Astrocyte (in vitro differentiated cells and primary cell): ENCODE results near the gene PDE7B. TPM values are rescaled to one million over a fixed set of nuclear protein-coding genes. Genes with fewer than 3 reads are reported as not detected.
A peak's percentile ranks its signal among the peaks of the same experiment; 100 is the strongest.

Experiments used
- DNase-seq: peaks from one replicate; pipeline ENCODE4 v3.0.0-alpha.2; 2010; ENCODE audit warnings: low read depth
- FAIRE-seq: peaks from 2 replicates; lab custom pipeline; 2011; peaks lifted over from hg19 to GRCh38; lab: Jason Lieb, UNC
- H2AFZ ChIP-seq: 2 replicates; pipeline ENCODE4 v1.6.0; 2012; ENCODE audit warnings: low read depth, low read length, inconsistent platforms
- H3K27ac ChIP-seq: 2 replicates; pipeline ENCODE4 v1.5.1; 2011; ENCODE audit warnings: low read depth, low read length, inconsistent platforms
- H3K27me3 ChIP-seq: 2 replicates; pipeline ENCODE4 v1.6.0; 2011; ENCODE audit warnings: low read length, inconsistent platforms; ENCODE audit not compliant: insufficient read depth
- H3K36me3 ChIP-seq: 2 replicates; pipeline ENCODE4 v1.5.1; 2011; ENCODE audit warnings: low read length, inconsistent platforms; ENCODE audit not compliant: insufficient read depth
- H3K4me1 ChIP-seq: 2 replicates; pipeline ENCODE4 v1.5.1; 2011; ENCODE audit warnings: low read length, inconsistent platforms; ENCODE audit not compliant: insufficient read depth
- H3K4me2 ChIP-seq: 2 replicates; pipeline ENCODE4 v1.6.0; 2012; ENCODE audit warnings: low read length, inconsistent platforms
- H3K4me3 ChIP-seq: 2 replicates; pipeline ENCODE4 v1.5.1; 2011; ENCODE audit warnings: low read depth, mild to moderate bottlenecking, low read length, inconsistent platforms; ENCODE audit not compliant: insufficient read depth
- H3K79me2 ChIP-seq: 2 replicates; pipeline ENCODE4 v1.6.0; 2012; ENCODE audit warnings: mild to moderate bottlenecking, low read length, inconsistent platforms; ENCODE audit not compliant: insufficient read depth
- H3K9ac ChIP-seq: 2 replicates; pipeline ENCODE4 v1.6.0; 2012; ENCODE audit warnings: mild to moderate bottlenecking, low read length, inconsistent platforms
- H3K9me3 ChIP-seq: 2 replicates; pipeline ENCODE4 v1.5.1; 2012; ENCODE audit warnings: low read depth, mild to moderate bottlenecking, low read length, inconsistent platforms; ENCODE audit not compliant: insufficient read depth
- H4K20me1 ChIP-seq: 2 replicates; pipeline ENCODE4 v1.6.0; 2012; ENCODE audit warnings: low read length, inconsistent platforms; ENCODE audit not compliant: insufficient read depth
- H3K27ac Mint-ChIP-seq: one replicate; pipeline ENCODE4 v1.8.0; 2021; ENCODE audit warnings: mild to moderate bottlenecking, mixed read lengths; ENCODE audit not compliant: unreplicated experiment
- H3K27me3 Mint-ChIP-seq: one replicate; pipeline ENCODE4 v1.8.0; 2021; ENCODE audit warnings: low read depth, mixed read lengths; ENCODE audit not compliant: unreplicated experiment
- H3K36me3 Mint-ChIP-seq: one replicate; pipeline ENCODE4 v1.8.0; 2021; ENCODE audit warnings: low read depth, mixed read lengths; ENCODE audit not compliant: unreplicated experiment
- H3K4me1 Mint-ChIP-seq: one replicate; pipeline ENCODE4 v1.8.0; 2021; ENCODE audit warnings: low read depth, mixed read lengths; ENCODE audit not compliant: unreplicated experiment
- H3K4me3 Mint-ChIP-seq: one replicate; pipeline ENCODE4 v1.8.0; 2021; ENCODE audit warnings: mild to moderate bottlenecking, moderate library complexity, mixed read lengths; ENCODE audit not compliant: unreplicated experiment
- H3K9me3 Mint-ChIP-seq: one replicate; pipeline ENCODE4 v1.8.0; 2021; ENCODE audit warnings: mild to moderate bottlenecking, mixed read lengths; ENCODE audit not compliant: unreplicated experiment
- CTCF ChIP-seq: IDR thresholded peaks from 2 replicates; pipeline ENCODE4 v1.5.1; 2011; ENCODE audit warnings: low read depth, mild to moderate bottlenecking, inconsistent platforms, low read length, moderate library complexity; ENCODE audit not compliant: insufficient read depth
- EZH2 ChIP-seq: IDR thresholded peaks from 2 replicates; pipeline ENCODE4 v1.6.1; 2012; ENCODE audit warnings: mild to moderate bottlenecking, low read length, inconsistent platforms; ENCODE audit not compliant: insufficient read depth
- total RNA-seq: library from RNA; stranded (reverse); gene quantifications from 2 replicates; pipeline ENCODE4 v1.2.1, GENCODE V29; 2021

The PDE7B gene
- total RNA-seq, 1 donor from 2014 or later, result 0.27 TPM

GRCh38 chr6:135837735-135838449 lies 13.6 kb upstream of the PDE7B start:
- H3K4me1 Mint-ChIP-seq, result no peaks in the 10 kb centered on the region
- no peaks in the 10 kb centered on the region for H3K9me3 Mint-ChIP-seq
- Histone ChIP-seq H3K4me2 (no peak overlapping the region), H3K27me3 (no peaks in the 10 kb centered on the region), H3K9ac (no peak overlapping the region), H3K4me3 (no peak overlapping the region), H2AFZ (no peak overlapping the region), H3K79me2 (no peaks in the 10 kb centered on the region), H3K36me3 (no peaks in the 10 kb centered on the region), H3K27ac (no peak overlapping the region), H4K20me1 (no peaks in the 10 kb centered on the region), H3K4me1 (no peaks in the 10 kb centered on the region), H3K9me3 (no peaks in the 10 kb centered on the region)
- H3K27ac Mint-ChIP-seq, result no peak overlapping the region
- TF ChIP-seq EZH2 (no peak), CTCF (no peak)
- H3K36me3 Mint-ChIP-seq, result no peaks in the 10 kb centered on the region
- H3K27me3 Mint-ChIP-seq, result no peaks in the 10 kb centered on the region
- H3K4me3 Mint-ChIP-seq, result no peak overlapping the region
- no peak for DNase-seq
- FAIRE-seq, result no peak

GRCh38 chr6:135839121-135839520 lies 12.4 kb upstream of the PDE7B start:
- Histone ChIP-seq H3K36me3 (no peaks in the 10 kb centered on the region), H3K79me2 (no peaks in the 10 kb centered on the region), H3K9ac (no peak overlapping the region), H4K20me1 (no peaks in the 10 kb centered on the region), H3K27me3 (no peaks in the 10 kb centered on the region), H3K4me3 (no peak overlapping the region), H3K4me2 (no peak overlapping the region), H3K9me3 (no peaks in the 10 kb centered on the region), H3K27ac (no peak overlapping the region), H3K4me1 (no peaks in the 10 kb centered on the region), H2AFZ (no peak overlapping the region)
- H3K36me3 Mint-ChIP-seq, result no peaks in the 10 kb centered on the region
- no peak overlapping the region for H3K27ac Mint-ChIP-seq
- no peaks in the 10 kb centered on the region for H3K27me3 Mint-ChIP-seq
- FAIRE-seq, result peak; percentile 20
- no peak overlapping the region for H3K4me3 Mint-ChIP-seq
- H3K9me3 Mint-ChIP-seq, result no peaks in the 10 kb centered on the region
- DNase-seq, result no peak
- no peak for TF ChIP-seq CTCF
- no peak for TF ChIP-seq EZH2
- no peaks in the 10 kb centered on the region for H3K4me1 Mint-ChIP-seq
